ENCODE results near the gene TBC1D10A.

TBC1D10A gene

GRCh38 chr22:30370641-30371230, 44.0 kb upstream of the TBC1D10A start:
- no peak for DNase-seq (ENCODE audit: extremely low read depth, low read depth)
- no peak for TF ChIP-seq CTCF (IDR thresholded peaks at IDR 0.05; ENCODE audit: low read depth, low read length)

GRCh38 chr22:30368420-30368819, 41.7 kb upstream of the TBC1D10A start:
- TF ChIP-seq CTCF (IDR thresholded peaks at IDR 0.05; ENCODE audit: low read depth, low read length), result no peak
- DNase-seq (ENCODE audit: extremely low read depth, low read depth), result no peak

GRCh38 chr22:30365891-30366290, 39.1 kb upstream of the TBC1D10A start:
- no peak for TF ChIP-seq CTCF (IDR thresholded peaks at IDR 0.05; ENCODE audit: low read depth, low read length)
- DNase-seq (ENCODE audit: extremely low read depth, low read depth), result no peak

- TF ChIP-seq CTCF (IDR thresholded peaks at IDR 0.05; ENCODE audit: low read depth, low read length), result no peak
- DNase-seq (ENCODE audit: extremely low read depth, low read depth), result no peak
Measured at GRCh38 chr22:30362651-30363281, 36.0 kb upstream of the TBC1D10A start.

GRCh38 chr22:30361916-30362650, 35.3 kb upstream of the TBC1D10A start:
- TF ChIP-seq CTCF (IDR thresholded peaks at IDR 0.05; ENCODE audit: low read depth, low read length), result no peak
- no peak for DNase-seq (ENCODE audit: extremely low read depth, low read depth)

GRCh38 chr22:30358541-30358940, 31.8 kb upstream of the TBC1D10A start:
- TF ChIP-seq CTCF (IDR thresholded peaks at IDR 0.05; ENCODE audit: low read depth, low read length), result no peak
- DNase-seq (ENCODE audit: extremely low read depth, low read depth), result no peak

- DNase-seq (ENCODE audit: extremely low read depth, low read depth), result no peak
Measured at GRCh38 chr22:30357650-30358215, 31.0 kb upstream of the TBC1D10A start.

More at GRCh38 chr22:30357650-30358215, 31.0 kb upstream of the TBC1D10A start:
- TF ChIP-seq CTCF (IDR thresholded peaks at IDR 0.05; ENCODE audit: low read depth, low read length), result no peak

Data from AG09319 (cell line).